Activated T-cell treated with anti-CD3 and anti-CD28 coated beads, Interleukin-2, amount 50 U/mL, for 24 hours (primary cell): Measurements from ENCODE around the gene GCNT2.
"Not testable (repeated sequence)": the region's sequence is repeated elsewhere in the genome, so short reads cannot be mapped to it uniquely, and the experiment has no call there.

Source experiments
- DNase-seq: peaks from one replicate; pipeline ENCODE4 v3.0.0-alpha.2; 2020
- H3K27ac Mint-ChIP-seq: 2 replicates; pipeline ENCODE4 v1.8.0; 2020; ENCODE audit warnings: mild to moderate bottlenecking, mixed read lengths
- H3K27me3 Mint-ChIP-seq: 2 replicates; pipeline ENCODE4 v1.8.0; 2020; ENCODE audit warnings: mixed read lengths
- H3K36me3 Mint-ChIP-seq: 2 replicates; pipeline ENCODE4 v1.8.0; 2020; ENCODE audit warnings: low read depth, mixed read lengths
- H3K4me1 Mint-ChIP-seq: 2 replicates; pipeline ENCODE4 v1.8.0; 2020; ENCODE audit warnings: low read depth, mixed read lengths
- H3K4me3 Mint-ChIP-seq: 2 replicates; pipeline ENCODE4 v1.8.0; 2020; ENCODE audit warnings: mild to moderate bottlenecking, moderate library complexity, mixed read lengths
- H3K9me3 Mint-ChIP-seq: 2 replicates; pipeline ENCODE4 v1.8.0; 2020; ENCODE audit warnings: mixed read lengths

The GCNT2 gene

GRCh38 chr6:10521104-10521808 is at the start of gene GCNT2:
TSS of gene GCNT2 (plus strand) at chr6:10521351. CDS start at chr6:10528912, 7,561 bp downstream.
- Mint-ChIP-seq H3K4me3 (no peak within 1 kb of the TSS), H3K27ac (no peak within 1 kb of the TSS), H3K9me3 (no peaks in the 10 kb centered on the region)

DNA sequence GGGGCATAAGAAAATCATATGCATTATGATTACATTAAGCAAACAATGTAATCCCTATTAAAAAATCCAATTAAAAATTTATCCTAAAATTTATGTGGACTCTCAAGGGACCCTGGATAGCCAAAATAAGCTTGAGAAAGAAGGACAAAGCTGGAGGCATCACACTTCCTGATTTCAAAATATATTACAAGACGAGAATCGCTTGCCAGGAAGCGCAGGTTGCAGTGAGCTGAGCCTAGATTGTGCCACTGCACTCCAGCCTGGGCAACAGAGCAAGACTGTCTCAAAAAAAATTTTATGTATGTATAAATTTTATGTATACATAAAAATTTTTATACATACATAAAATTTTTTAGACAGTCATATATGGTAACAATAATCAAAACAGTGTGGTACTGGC is 48.5 kb upstream of the GCNT2 start:
- Mint-ChIP-seq H3K4me3 (no peak overlapping the region), H3K9me3 (no peaks in the 10 kb centered on the region), H3K27ac (no peak overlapping the region), H3K36me3 (no peaks in the 10 kb centered on the region), H3K27me3 (peaks cover 28% of the 10 kb centered on the region), H3K4me1 (no peaks in the 10 kb centered on the region)
- no peak for DNase-seq

More at GRCh38 chr6:10521104-10521808, at the start of gene GCNT2:
- no peak for DNase-seq
- no peaks in the 10 kb centered on the region for H3K36me3 Mint-ChIP-seq
- H3K4me1 Mint-ChIP-seq = peaks cover 15% of the 10 kb centered on the region
- H3K27me3 Mint-ChIP-seq = peaks cover 6% of the 10 kb centered on the region

GRCh38 chr6:10478187-10479040 is 42.7 kb upstream of the GCNT2 start:
- H3K36me3 Mint-ChIP-seq = no peaks in the 10 kb centered on the region
- no peak overlapping the region for H3K27ac Mint-ChIP-seq
- peaks cover 24% of the 10 kb centered on the region for H3K27me3 Mint-ChIP-seq
- H3K4me1 Mint-ChIP-seq = no peaks in the 10 kb centered on the region
- no peaks in the 10 kb centered on the region for H3K9me3 Mint-ChIP-seq
- DNase-seq = no peak
- H3K4me3 Mint-ChIP-seq = no peak overlapping the region

GRCh38 chr6:10479939-10480700 is 41.0 kb upstream of the GCNT2 start:
- H3K27ac Mint-ChIP-seq = no peak overlapping the region
- H3K4me3 Mint-ChIP-seq = no peak overlapping the region
- no peaks in the 10 kb centered on the region for H3K9me3 Mint-ChIP-seq
- no peaks in the 10 kb centered on the region for H3K4me1 Mint-ChIP-seq
- no peak for DNase-seq
- H3K36me3 Mint-ChIP-seq = no peaks in the 10 kb centered on the region
- H3K27me3 Mint-ChIP-seq = peaks cover 21% of the 10 kb centered on the region

GRCh38 chr6:10481101-10481500 is 40.0 kb upstream of the GCNT2 start:
- Mint-ChIP-seq H3K36me3 (no peaks in the 10 kb centered on the region), H3K4me1 (no peaks in the 10 kb centered on the region), H3K27me3 (peaks cover 24% of the 10 kb centered on the region), H3K9me3 (no peaks in the 10 kb centered on the region), H3K27ac (no peak overlapping the region), H3K4me3 (no peak overlapping the region)
- DNase-seq = no peak

DNA sequence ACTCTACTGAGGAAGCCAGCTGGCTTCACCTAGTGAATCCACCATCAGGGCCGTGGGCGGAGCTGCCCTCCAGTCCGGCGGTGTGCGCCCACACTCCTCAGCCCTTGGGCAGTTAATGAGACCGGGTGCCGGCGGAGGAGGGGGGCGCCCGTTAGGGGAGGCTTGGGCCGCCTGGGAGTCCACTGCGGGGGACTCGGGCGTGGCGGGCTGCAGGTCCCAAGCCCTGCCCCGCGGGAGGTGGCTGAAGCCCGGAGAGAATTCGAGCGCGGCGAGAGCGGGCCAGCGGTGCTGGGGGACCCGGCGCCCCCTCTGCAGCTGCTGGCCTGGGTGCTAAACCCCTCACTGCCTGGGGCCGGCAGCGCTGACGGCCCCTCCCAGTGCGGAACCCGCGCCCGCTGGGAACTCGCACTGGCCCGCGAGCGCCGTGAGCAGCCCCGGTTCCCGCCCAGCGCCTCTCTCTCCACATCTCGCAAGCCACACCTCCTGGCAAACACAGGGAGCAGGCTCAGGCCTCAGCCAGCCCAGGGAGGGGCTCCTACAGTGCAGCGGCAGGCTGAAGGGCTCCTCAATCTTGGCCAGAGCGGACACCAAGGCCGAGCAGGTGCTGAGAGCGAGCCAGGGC is 38.4 kb upstream of the GCNT2 start:
- H3K4me1 Mint-ChIP-seq = no peaks in the 10 kb centered on the region
- H3K27me3 Mint-ChIP-seq = peaks cover 38% of the 10 kb centered on the region
- no peak for DNase-seq
- no peaks in the 10 kb centered on the region for H3K36me3 Mint-ChIP-seq
- H3K4me3 Mint-ChIP-seq = no peak overlapping the region
- no peaks in the 10 kb centered on the region for H3K9me3 Mint-ChIP-seq
- no peak overlapping the region for H3K27ac Mint-ChIP-seq

DNA sequence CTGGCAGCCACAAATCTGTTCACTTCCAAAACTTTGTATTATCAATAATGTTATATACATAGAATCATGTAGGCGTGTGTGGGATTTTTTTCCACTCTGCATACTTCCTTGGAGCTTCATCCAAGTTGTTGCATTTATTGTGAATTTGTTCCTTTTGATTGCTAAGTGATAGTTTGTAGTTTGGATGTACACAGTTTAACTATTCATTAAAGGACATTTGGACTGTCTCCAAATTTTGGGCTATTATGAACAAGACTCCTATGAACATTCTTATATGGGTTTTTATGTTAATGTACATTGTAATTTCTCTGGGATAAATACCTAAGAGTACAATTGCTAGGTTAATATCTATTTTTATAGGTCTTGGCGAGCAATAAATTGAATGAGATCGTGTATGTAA is 36.2 kb upstream of the GCNT2 start:
- Mint-ChIP-seq H3K4me3 (no peak overlapping the region), H3K27ac (no peak overlapping the region), H3K9me3 (no peaks in the 10 kb centered on the region), H3K36me3 (no peaks in the 10 kb centered on the region), H3K27me3 (peaks cover 51% of the 10 kb centered on the region), H3K4me1 (no peaks in the 10 kb centered on the region)
- no peak for DNase-seq

GRCh38 chr6:10485406-10485805 is 35.7 kb upstream of the GCNT2 start:
- H3K27me3 Mint-ChIP-seq = peaks cover 51% of the 10 kb centered on the region
- no peaks in the 10 kb centered on the region for H3K4me1 Mint-ChIP-seq
- H3K36me3 Mint-ChIP-seq = no peaks in the 10 kb centered on the region
- H3K27ac Mint-ChIP-seq = no peak overlapping the region
- no peak for DNase-seq
- no peaks in the 10 kb centered on the region for H3K9me3 Mint-ChIP-seq
- H3K4me3 Mint-ChIP-seq = no peak overlapping the region

DNA sequence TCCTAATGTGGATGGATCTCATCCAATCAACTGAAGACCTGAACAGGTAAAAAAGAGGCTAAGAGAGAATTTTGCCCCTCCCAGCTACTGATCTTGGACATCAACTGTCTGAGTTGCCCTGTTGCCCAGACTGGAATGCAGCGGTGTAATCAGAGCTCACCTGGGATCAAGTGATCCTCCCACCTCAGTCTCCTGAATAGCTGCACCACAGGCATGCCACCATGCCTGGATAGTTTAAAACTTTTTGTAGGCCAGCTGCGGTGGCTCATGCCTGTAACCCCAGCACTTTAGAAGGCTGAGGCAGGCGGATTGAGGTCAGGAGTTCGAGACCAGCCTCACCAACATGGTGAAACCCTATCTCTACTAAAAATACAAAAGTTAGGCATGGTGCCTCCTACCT is 34.9 kb upstream of the GCNT2 start:
- DNase-seq = no peak
- H3K27me3 Mint-ChIP-seq = peaks cover 54% of the 10 kb centered on the region
- no peak overlapping the region for H3K27ac Mint-ChIP-seq
- no peak overlapping the region for H3K4me3 Mint-ChIP-seq
- no peaks in the 10 kb centered on the region for H3K4me1 Mint-ChIP-seq
- H3K36me3 Mint-ChIP-seq = no peaks in the 10 kb centered on the region
- H3K9me3 Mint-ChIP-seq = no peaks in the 10 kb centered on the region

DNA sequence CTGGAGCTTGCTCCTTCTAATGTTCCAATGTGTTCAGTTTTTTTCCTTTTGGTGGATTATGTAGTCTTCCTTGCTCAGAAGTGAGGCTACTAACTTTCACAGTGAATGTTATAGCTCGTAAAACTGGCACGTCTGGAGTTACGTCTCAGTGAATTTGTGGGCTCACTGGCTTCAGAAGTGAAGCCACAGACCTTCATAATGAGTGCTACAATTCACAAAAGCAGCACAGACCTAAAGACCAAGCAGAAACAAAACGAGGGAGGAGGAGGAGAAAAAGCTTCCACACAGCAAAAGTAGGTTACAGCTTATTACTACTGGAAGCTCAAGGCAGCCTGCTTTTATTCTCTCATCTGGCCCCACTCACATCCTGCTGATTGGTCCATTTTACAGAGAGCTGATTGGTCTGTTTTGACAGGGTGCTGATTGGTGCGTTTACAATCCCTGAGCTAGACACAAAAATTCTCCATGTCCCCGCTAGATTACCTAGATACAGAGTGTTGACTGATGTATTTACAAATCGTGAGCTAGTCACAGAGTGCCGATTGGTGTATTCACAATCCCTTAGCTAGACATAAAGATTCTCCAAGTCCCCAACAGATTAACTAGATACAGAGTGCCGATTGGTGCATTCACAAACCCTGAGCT is 34.1 kb upstream of the GCNT2 start:
- H3K27me3 Mint-ChIP-seq = peaks cover 54% of the 10 kb centered on the region
- DNase-seq, H3K36me3 Mint-ChIP-seq, H3K4me1 Mint-ChIP-seq, H3K4me3 Mint-ChIP-seq, H3K9me3 Mint-ChIP-seq, H3K27ac Mint-ChIP-seq: not testable (repeated sequence)

DNA sequence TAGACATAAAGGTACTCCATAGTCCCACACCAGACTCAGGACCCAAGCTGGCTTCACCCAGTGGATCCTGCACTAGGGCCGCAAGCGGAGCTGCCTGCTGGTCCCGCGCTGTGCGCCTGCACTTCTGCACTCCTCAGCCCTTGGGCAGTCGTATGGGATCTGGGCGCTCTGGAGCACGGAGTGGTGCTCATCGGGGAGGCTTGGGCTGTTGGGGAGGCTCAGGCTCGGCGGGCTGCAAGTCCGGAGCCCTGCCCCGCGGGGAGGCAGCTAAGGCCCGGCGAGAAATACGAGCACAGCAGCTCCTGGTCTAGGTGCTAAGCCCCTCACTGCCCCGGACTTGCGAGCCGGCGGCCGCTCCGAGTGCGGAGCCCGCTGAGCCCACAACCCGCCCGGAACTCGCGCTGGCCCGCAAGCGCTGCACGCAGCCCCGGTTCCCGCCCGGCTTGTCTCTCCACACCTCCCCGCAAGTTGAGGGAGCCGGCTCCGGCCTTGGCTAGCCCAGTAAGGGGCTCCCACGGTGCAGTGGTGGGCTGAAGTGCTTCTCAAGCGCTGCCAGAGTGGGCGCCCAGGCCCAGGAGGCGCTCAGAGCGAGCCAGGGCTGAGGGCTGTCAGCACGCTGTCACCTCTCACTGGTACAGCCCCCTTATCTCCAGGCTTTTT is 33.4 kb upstream of the GCNT2 start:
- Mint-ChIP-seq H3K4me3 (no peak overlapping the region), H3K4me1 (no peaks in the 10 kb centered on the region), H3K36me3 (no peaks in the 10 kb centered on the region), H3K27ac (no peak overlapping the region), H3K27me3 (peaks cover 57% of the 10 kb centered on the region), H3K9me3 (no peaks in the 10 kb centered on the region)
- no peak for DNase-seq

GRCh38 chr6:10491463-10491862 is 29.7 kb upstream of the GCNT2 start:
- H3K36me3 Mint-ChIP-seq = no peaks in the 10 kb centered on the region
- H3K4me1 Mint-ChIP-seq = no peaks in the 10 kb centered on the region
- no peak for DNase-seq
- peaks cover 55% of the 10 kb centered on the region for H3K27me3 Mint-ChIP-seq
- H3K27ac Mint-ChIP-seq = no peak overlapping the region
- no peaks in the 10 kb centered on the region for H3K9me3 Mint-ChIP-seq
- no peak overlapping the region for H3K4me3 Mint-ChIP-seq

DNA sequence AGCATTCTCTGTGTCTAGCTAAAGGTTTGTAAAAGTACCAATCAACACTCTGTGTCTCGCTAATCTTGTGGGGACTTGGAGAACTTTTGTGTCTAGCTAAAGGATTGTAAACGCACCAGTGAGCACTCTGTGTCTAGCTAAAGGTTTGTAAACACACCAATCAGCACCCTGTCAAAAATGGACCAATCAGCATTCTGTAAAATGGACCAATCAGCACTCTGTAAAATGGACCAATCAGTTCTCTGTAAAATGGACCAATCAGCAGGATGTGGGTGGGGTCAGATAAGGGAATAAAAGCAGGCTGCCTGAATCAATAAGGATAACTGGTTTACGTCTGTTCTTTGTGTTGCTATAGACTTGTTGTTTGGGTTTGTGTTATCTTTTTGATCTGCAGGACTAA is 29.2 kb upstream of the GCNT2 start:
- DNase-seq, H3K27ac Mint-ChIP-seq, H3K4me1 Mint-ChIP-seq, H3K4me3 Mint-ChIP-seq, H3K36me3 Mint-ChIP-seq, H3K9me3 Mint-ChIP-seq: not testable (repeated sequence)
- H3K27me3 Mint-ChIP-seq = peaks cover 55% of the 10 kb centered on the region
